OCI-LY1 (cell line): ENCODE data around the gene CACNA1H.

Experiments
- EZH2 ChIP-seq: fragments of 200-600 bp; sonication (generic), shearing (Covaris generic); IDR thresholded peaks from 2 replicates; pipeline ENCODE4 v1.8.0; 2017; ENCODE audit warnings: borderline replicate concordance, mixed run types, mild to moderate bottlenecking, antibody characterized with exemption, low read length, moderate library complexity, mixed read lengths
- TF ChIP-seq, protein P1 (sequence below): fragments of 200-600 bp; sonication (generic), shearing (Covaris generic); IDR thresholded peaks from 2 replicates; pipeline ENCODE4 v1.5.1; 2017; ENCODE audit warnings: mild to moderate bottlenecking, antibody characterized with exemption, low read length, moderate library complexity, mixed read lengths

- TF ChIP-seq, protein P1, sequence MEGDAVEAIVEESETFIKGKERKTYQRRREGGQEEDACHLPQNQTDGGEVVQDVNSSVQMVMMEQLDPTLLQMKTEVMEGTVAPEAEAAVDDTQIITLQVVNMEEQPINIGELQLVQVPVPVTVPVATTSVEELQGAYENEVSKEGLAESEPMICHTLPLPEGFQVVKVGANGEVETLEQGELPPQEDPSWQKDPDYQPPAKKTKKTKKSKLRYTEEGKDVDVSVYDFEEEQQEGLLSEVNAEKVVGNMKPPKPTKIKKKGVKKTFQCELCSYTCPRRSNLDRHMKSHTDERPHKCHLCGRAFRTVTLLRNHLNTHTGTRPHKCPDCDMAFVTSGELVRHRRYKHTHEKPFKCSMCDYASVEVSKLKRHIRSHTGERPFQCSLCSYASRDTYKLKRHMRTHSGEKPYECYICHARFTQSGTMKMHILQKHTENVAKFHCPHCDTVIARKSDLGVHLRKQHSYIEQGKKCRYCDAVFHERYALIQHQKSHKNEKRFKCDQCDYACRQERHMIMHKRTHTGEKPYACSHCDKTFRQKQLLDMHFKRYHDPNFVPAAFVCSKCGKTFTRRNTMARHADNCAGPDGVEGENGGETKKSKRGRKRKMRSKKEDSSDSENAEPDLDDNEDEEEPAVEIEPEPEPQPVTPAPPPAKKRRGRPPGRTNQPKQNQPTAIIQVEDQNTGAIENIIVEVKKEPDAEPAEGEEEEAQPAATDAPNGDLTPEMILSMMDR = no peak
- TF ChIP-seq EZH2 = no peak
These were observed 35.0 kb upstream of the CACNA1H start for GRCh38 chr16:1117926-1118325.
